ENCODE measurements around the gene PLPP7.

- no peak for TF ChIP-seq CTCF (IDR thresholded peaks at IDR 0.05)
- no peak for TF ChIP-seq POLR2AphosphoS5 (IDR thresholded peaks at IDR 0.05)
These were observed 14.0 kb upstream of the PLPP7 start for GRCh38 chr9:131275332-131276093.
